ENCODE results near the gene RDH16.

DNA sequence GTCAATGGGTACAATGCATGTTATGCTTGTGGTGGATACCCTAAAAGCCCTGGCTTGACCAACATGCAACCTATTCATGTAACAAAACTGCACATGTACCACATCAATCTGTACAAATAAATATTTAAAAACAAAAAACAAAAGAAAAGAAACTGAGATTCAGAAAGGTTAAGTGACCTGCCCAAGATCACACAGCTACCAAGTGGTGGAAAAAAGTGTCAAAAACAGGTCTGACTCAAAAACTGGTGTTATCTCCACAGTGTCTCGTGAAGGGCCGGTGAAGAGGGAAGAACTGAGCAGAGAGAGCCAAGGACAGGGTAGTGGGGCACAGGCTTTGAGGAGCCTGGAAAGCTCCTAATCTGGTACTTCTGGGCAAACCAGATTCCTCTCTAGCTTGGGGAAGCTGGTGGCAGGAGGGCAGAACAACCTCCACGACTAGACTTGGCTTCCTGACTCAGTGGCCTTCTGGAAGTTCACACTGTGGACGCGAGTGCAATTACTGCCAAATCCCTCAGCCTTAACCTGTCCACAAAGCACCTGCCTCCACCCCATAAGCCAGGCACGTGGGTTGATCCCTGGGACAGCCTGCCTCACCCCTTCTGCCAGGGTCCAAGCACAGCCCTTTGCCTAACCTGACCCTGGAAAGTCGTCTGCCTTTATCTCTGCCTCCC is 33.4 kb upstream of the RDH16 start:
- TF ChIP-seq, protein P1, sequence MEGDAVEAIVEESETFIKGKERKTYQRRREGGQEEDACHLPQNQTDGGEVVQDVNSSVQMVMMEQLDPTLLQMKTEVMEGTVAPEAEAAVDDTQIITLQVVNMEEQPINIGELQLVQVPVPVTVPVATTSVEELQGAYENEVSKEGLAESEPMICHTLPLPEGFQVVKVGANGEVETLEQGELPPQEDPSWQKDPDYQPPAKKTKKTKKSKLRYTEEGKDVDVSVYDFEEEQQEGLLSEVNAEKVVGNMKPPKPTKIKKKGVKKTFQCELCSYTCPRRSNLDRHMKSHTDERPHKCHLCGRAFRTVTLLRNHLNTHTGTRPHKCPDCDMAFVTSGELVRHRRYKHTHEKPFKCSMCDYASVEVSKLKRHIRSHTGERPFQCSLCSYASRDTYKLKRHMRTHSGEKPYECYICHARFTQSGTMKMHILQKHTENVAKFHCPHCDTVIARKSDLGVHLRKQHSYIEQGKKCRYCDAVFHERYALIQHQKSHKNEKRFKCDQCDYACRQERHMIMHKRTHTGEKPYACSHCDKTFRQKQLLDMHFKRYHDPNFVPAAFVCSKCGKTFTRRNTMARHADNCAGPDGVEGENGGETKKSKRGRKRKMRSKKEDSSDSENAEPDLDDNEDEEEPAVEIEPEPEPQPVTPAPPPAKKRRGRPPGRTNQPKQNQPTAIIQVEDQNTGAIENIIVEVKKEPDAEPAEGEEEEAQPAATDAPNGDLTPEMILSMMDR (IDR thresholded peaks at IDR 0.05): no peak
- TF ChIP-seq EZH2 (IDR thresholded peaks at IDR 0.05): no peak
- TF ChIP-seq EZH2phosphoT487 (IDR thresholded peaks at IDR 0.05): no peak
